Nephron (organoid): ENCODE results near the gene HSPBP1.

ENCODE experiments used
- H3K27ac Mint-ChIP-seq, 3 experiments: 2 replicates each; pipeline ENCODE4 v1.8.0; 2020; ENCODE audit warnings: mixed read lengths in 3 of 3, mild to moderate bottlenecking in 2 of 3, moderate library complexity in 1 of 3
- H3K27me3 Mint-ChIP-seq: 2 replicates; pipeline ENCODE4 v1.8.0; 2021; ENCODE audit warnings: low read depth, mild to moderate bottlenecking, moderate library complexity, mixed read lengths
- H3K36me3 Mint-ChIP-seq: 2 replicates; pipeline ENCODE4 v1.8.0; 2020; ENCODE audit warnings: low read depth, mixed read lengths
- H3K4me1 Mint-ChIP-seq: 2 replicates; pipeline ENCODE4 v1.8.0; 2020; ENCODE audit warnings: mixed read lengths
- H3K4me3 Mint-ChIP-seq, 3 experiments: 2 replicates each; pipeline ENCODE4 v1.8.0; 2020; ENCODE audit warnings: mild to moderate bottlenecking in 3 of 3, mixed read lengths in 3 of 3, moderate library complexity in 2 of 3
- H3K9me3 Mint-ChIP-seq: 2 replicates; pipeline ENCODE4 v1.8.0; 2020; ENCODE audit warnings: mixed read lengths
- CTCF ChIP-seq, 3 experiments: fragments of 200-600 bp; sonication (generic); IDR thresholded peaks; one replicate each; pipeline ENCODE4 v1.5.0; 2021; ENCODE audit warnings: antibody characterized with exemption in 3 of 3; ENCODE audit not compliant: unreplicated experiment in 3 of 3

Gene HSPBP1

GRCh38 chr19:55250262-55251036 is 29.5 kb downstream of the HSPBP1 start:
- Mint-ChIP-seq H3K27ac (no peak overlapping the region), H3K9me3 (no peaks in the 10 kb centered on the region), H3K4me1 (peaks cover 17% of the 10 kb centered on the region), H3K27me3 (no peaks in the 10 kb centered on the region), H3K4me3 (no peak overlapping the region), H3K36me3 (peaks cover 6% of the 10 kb centered on the region)
- TF ChIP-seq CTCF (IDR thresholded peaks at IDR 0.05; ENCODE audit: unreplicated experiment in 3 of 3), result no peak

GRCh38 chr19:55249841-55250240 is 30.1 kb downstream of the HSPBP1 start:
- no peaks in the 10 kb centered on the region for H3K9me3 Mint-ChIP-seq
- peaks cover 6% of the 10 kb centered on the region for H3K36me3 Mint-ChIP-seq
- H3K27me3 Mint-ChIP-seq, result no peaks in the 10 kb centered on the region
- peaks cover 11% of the 10 kb centered on the region for H3K4me1 Mint-ChIP-seq
- H3K4me3 Mint-ChIP-seq, result no peak overlapping the region
- TF ChIP-seq CTCF (IDR thresholded peaks at IDR 0.05; ENCODE audit: unreplicated experiment in 3 of 3), result no peak
- H3K27ac Mint-ChIP-seq, result no peak overlapping the region

- TF ChIP-seq CTCF (IDR thresholded peaks at IDR 0.05; ENCODE audit: unreplicated experiment in 3 of 3), result no peak
- no peaks in the 10 kb centered on the region for H3K9me3 Mint-ChIP-seq
- peaks cover 13% of the 10 kb centered on the region for H3K36me3 Mint-ChIP-seq
- H3K4me3 Mint-ChIP-seq, result no peak overlapping the region
- H3K27me3 Mint-ChIP-seq, result no peaks in the 10 kb centered on the region
- H3K4me1 Mint-ChIP-seq, result no peaks in the 10 kb centered on the region
- no peak overlapping the region for H3K27ac Mint-ChIP-seq
Measured at GRCh38 chr19:55248704-55249103, 31.2 kb downstream of the HSPBP1 start.

GRCh38 chr19:55248166-55248675 is 31.7 kb downstream of the HSPBP1 start:
- H3K4me3 Mint-ChIP-seq, result no peak overlapping the region
- H3K4me1 Mint-ChIP-seq, result no peaks in the 10 kb centered on the region
- H3K27ac Mint-ChIP-seq, result no peak overlapping the region
- peaks cover 13% of the 10 kb centered on the region for H3K36me3 Mint-ChIP-seq
- no peaks in the 10 kb centered on the region for H3K27me3 Mint-ChIP-seq
- H3K9me3 Mint-ChIP-seq, result no peaks in the 10 kb centered on the region
- no peak for TF ChIP-seq CTCF (IDR thresholded peaks at IDR 0.05; ENCODE audit: unreplicated experiment in 3 of 3)

- Mint-ChIP-seq H3K4me1 (no peaks in the 10 kb centered on the region), H3K9me3 (no peaks in the 10 kb centered on the region), H3K4me3 (no peak overlapping the region), H3K27me3 (no peaks in the 10 kb centered on the region), H3K27ac (no peak overlapping the region), H3K36me3 (peaks cover 16% of the 10 kb centered on the region)
- no peak for TF ChIP-seq CTCF (IDR thresholded peaks at IDR 0.05; ENCODE audit: unreplicated experiment in 3 of 3)
Measured at GRCh38 chr19:55247621-55248099, 32.2 kb downstream of the HSPBP1 start.
